ENCODE data around the gene INTS2.
"Not testable (repeated sequence)": the region's sequence is repeated elsewhere in the genome, so short reads cannot be mapped to it uniquely, and the experiment has no call there.

INTS2 gene

GRCh38 chr17:61927208-61928100, at the start of gene INTS2:
INTS2 (minus strand) TSS chr17:61927982; CDS start chr17:61926644, 1,338 bp downstream.
- DNase-seq = peak; percentile 95

- no peak for DNase-seq
Measured at GRCh38 chr17:61974115-61974514, 46.3 kb upstream of the INTS2 start.

- no peak for DNase-seq
Measured at GRCh38 chr17:61972311-61972710, 44.5 kb upstream of the INTS2 start.

GRCh38 chr17:61970030-61970429, 42.2 kb upstream of the INTS2 start:
- no peak for DNase-seq

- no peak for DNase-seq
Measured at GRCh38 chr17:61968757-61969156, 41.0 kb upstream of the INTS2 start.

- DNase-seq = no peak
Measured at GRCh38 chr17:61967729-61968128, 39.9 kb upstream of the INTS2 start.

GRCh38 chr17:61966191-61966590, 38.4 kb upstream of the INTS2 start:
- no peak for DNase-seq

GRCh38 chr17:61955619-61956018, 27.8 kb upstream of the INTS2 start:
- no peak for DNase-seq

- no peak for DNase-seq
Measured at GRCh38 chr17:61947367-61948078, 19.7 kb upstream of the INTS2 start.

- no peak for DNase-seq
Measured at GRCh38 chr17:61946359-61946758, 18.6 kb upstream of the INTS2 start.

GRCh38 chr17:61943117-61943516, 15.3 kb upstream of the INTS2 start:
- no peak for DNase-seq

- DNase-seq = no peak
Measured at GRCh38 chr17:61942085-61942484, 14.3 kb upstream of the INTS2 start.

GRCh38 chr17:61928101-61928436, 287 bp upstream of the INTS2 start:
- no peak for DNase-seq

- DNase-seq = no peak
Measured at GRCh38 chr17:61926826-61927207, 965 bp downstream of the INTS2 start.

GRCh38 chr17:61915162-61915561, 12.6 kb downstream of the INTS2 start:
- DNase-seq = not testable (repeated sequence)

- no peak for DNase-seq
Measured at GRCh38 chr17:61908292-61909037, 19.3 kb downstream of the INTS2 start.

GRCh38 chr17:61907361-61907760, 20.4 kb downstream of the INTS2 start:
- no peak for DNase-seq

GRCh38 chr17:61904094-61904710, 23.6 kb downstream of the INTS2 start:
- DNase-seq = peak; percentile 22

- DNase-seq = no peak
Measured at GRCh38 chr17:61903251-61903650, 24.5 kb downstream of the INTS2 start.

GRCh38 chr17:61897548-61898180, 30.1 kb downstream of the INTS2 start:
- no peak for DNase-seq

- no peak for DNase-seq
Measured at GRCh38 chr17:61895391-61895790, 32.4 kb downstream of the INTS2 start.

- not testable (repeated sequence) for DNase-seq
Measured at GRCh38 chr17:61894310-61894709, 33.5 kb downstream of the INTS2 start.

- DNase-seq = not testable (repeated sequence)
Measured at GRCh38 chr17:61887733-61888132, 40.0 kb downstream of the INTS2 start.
